Tibial nerve (tissue), 3 donors: ENCODE data around the gene HERC3.

Experiments
- CTCF ChIP-seq, 5 experiments: fragments of 200-600 bp in 3 of 5; fragments of 450-650 bp in 2 of 5; sonication (generic) in 3 of 5; IDR thresholded peaks; one replicate each; pipeline ENCODE4 v1.5.1; 2016 to 2019; ENCODE audit warnings: antibody characterized with exemption in 5 of 5, mild to moderate bottlenecking in 3 of 5, moderate library complexity in 2 of 5
- POLR2A ChIP-seq, 2 donors: fragments of 450-650 bp; IDR thresholded peaks; one replicate each; pipeline ENCODE4 v1.6.1; 2017; ENCODE audit warnings: antibody characterized with exemption in 2 of 2, mild to moderate bottlenecking in 2 of 2, moderate library complexity in 2 of 2

- no peak for TF ChIP-seq CTCF (IDR thresholded peaks at IDR 0.05)
- TF ChIP-seq POLR2A (IDR thresholded peaks at IDR 0.05): no peak
Observed at GRCh38 chr4:88745175-88745574, 152.9 kb downstream of the HERC3 start.
